HEK293T (cell line): Measurements from ENCODE around the gene OR10A4.

ENCODE experiments used
- ARNT ChIP-seq: fragments of 450-650 bp; IDR thresholded peaks from 2 replicates; pipeline ENCODE4 v1.6.1; 2017; ENCODE audit warnings: mild to moderate bottlenecking
- CTBP1 ChIP-seq: fragments of 450-650 bp; IDR thresholded peaks from 2 replicates; pipeline ENCODE4 v1.6.1; 2016; ENCODE audit warnings: borderline replicate concordance
- ELF4 ChIP-seq: fragments of 450-650 bp; IDR thresholded peaks from 2 replicates; pipeline ENCODE4 v1.6.1; 2017; ENCODE audit warnings: antibody characterized with exemption
- FOXA1 ChIP-seq: fragments of 450-650 bp; IDR thresholded peaks from 2 replicates; pipeline ENCODE4 v1.6.1; 2016; ENCODE audit warnings: mild to moderate bottlenecking
- FOXK2 ChIP-seq: fragments of 450-650 bp; IDR thresholded peaks from 2 replicates; pipeline ENCODE4 v1.6.1; 2016; ENCODE audit warnings: mild to moderate bottlenecking
- FOXM1 ChIP-seq: fragments of 450-650 bp; IDR thresholded peaks from 2 replicates; pipeline ENCODE4 v1.6.1; 2017; ENCODE audit warnings: mild to moderate bottlenecking, borderline replicate concordance
- HDGF ChIP-seq: fragments of 450-650 bp; IDR thresholded peaks from 2 replicates; pipeline ENCODE4 v1.6.1; 2017; ENCODE audit warnings: antibody characterized with exemption, borderline replicate concordance
- NFRKB ChIP-seq: fragments of 450-650 bp; IDR thresholded peaks from 2 replicates; pipeline ENCODE4 v1.6.1; 2016; ENCODE audit warnings: mild to moderate bottlenecking, moderate library complexity
- PKNOX1 ChIP-seq: fragments of 450-650 bp; IDR thresholded peaks from 2 replicates; pipeline ENCODE4 v1.6.1; 2016
- SP1 ChIP-seq: fragments of 450-650 bp; IDR thresholded peaks from 2 replicates; pipeline ENCODE4 v1.6.1; 2017
- SUZ12 ChIP-seq: fragments of 450-650 bp; IDR thresholded peaks from 2 replicates; pipeline ENCODE4 v1.6.1; 2016; ENCODE audit warnings: mild to moderate bottlenecking
- TARDBP ChIP-seq: fragments of 450-650 bp; IDR thresholded peaks from 2 replicates; pipeline ENCODE4 v1.6.1; 2016

GRCh38 chr11:6911948-6912347, 35.5 kb downstream of the OR10A4 start:
- TF ChIP-seq ELF4 = no peak
- TF ChIP-seq CTBP1 = no peak
- no peak for TF ChIP-seq SUZ12
- no peak for TF ChIP-seq NFRKB
- TF ChIP-seq ARNT = no peak
- no peak for TF ChIP-seq SP1
- TF ChIP-seq PKNOX1 = no peak
- TF ChIP-seq FOXM1 = no peak
- TF ChIP-seq FOXK2 = no peak
- no peak for TF ChIP-seq HDGF
- no peak for TF ChIP-seq TARDBP
- no peak for TF ChIP-seq FOXA1
